WTC11 (cell line): Measurements from ENCODE around the gene PREX1. TPM values are rescaled to one million over a fixed set of nuclear protein-coding genes. Genes with fewer than 3 reads are reported as not detected.

ENCODE experiments used
- ATAC-seq: fragments of 200-7000 bp; cut with Tn5 transposase; 2 replicates; pipeline ENCODE4 v1.10.0; 2021; ENCODE audit warnings: mild to moderate bottlenecking, moderate library complexity
- CTCF ChIA-PET: fragments of 300-600 bp; sonication (Branson Sonifier 250); formaldehyde crosslinking; loops from one replicate; lab custom pipeline; 2021; ENCODE audit warnings: antibody characterized with exemption; lab: Charles Lee
- POLR2A ChIA-PET: fragments of 350-600 bp; sonication (Branson Sonifier 250); formaldehyde crosslinking; loops from one replicate; lab custom pipeline; 2021; ENCODE audit warnings: antibody characterized with exemption; lab: Charles Lee
- DNase-seq: peaks from one replicate; pipeline ENCODE4 v3.0.0; 2021; ENCODE audit warnings: low spot score
- H3K27ac Mint-ChIP-seq: 2 replicates; pipeline ENCODE4 v1.8.0; 2021; ENCODE audit warnings: mixed read lengths
- H3K27me3 Mint-ChIP-seq: 2 replicates; pipeline ENCODE4 v1.8.0; 2021; ENCODE audit warnings: low read depth, mild to moderate bottlenecking, moderate library complexity, mixed read lengths
- H3K36me3 Mint-ChIP-seq: 2 replicates; pipeline ENCODE4 v1.8.0; 2021; ENCODE audit warnings: mixed read lengths
- H3K4me1 Mint-ChIP-seq: 2 replicates; pipeline ENCODE4 v1.8.0; 2022; ENCODE audit warnings: mixed read lengths
- H3K4me3 Mint-ChIP-seq: 2 replicates; pipeline ENCODE4 v1.8.0; 2021; ENCODE audit warnings: mild to moderate bottlenecking, moderate library complexity, mixed read lengths
- H3K9me3 Mint-ChIP-seq: 2 replicates; pipeline ENCODE4 v1.8.0; 2021; ENCODE audit warnings: mixed read lengths
- ATF1 ChIP-seq: sonication (generic); formaldehyde crosslinking; IDR thresholded peaks from 2 replicates; pipeline ENCODE4 v1.8.1; 2023; ENCODE audit warnings: mild to moderate bottlenecking, moderate library complexity, missing genetic modification reagents
- FOXJ3 ChIP-seq: sonication (generic); formaldehyde crosslinking; IDR thresholded peaks from 2 replicates; pipeline ENCODE4 v1.9.0; 2021; ENCODE audit warnings: missing genetic modification reagents, mild to moderate bottlenecking, borderline replicate concordance
- FOXP1 ChIP-seq: sonication (generic); formaldehyde crosslinking; IDR thresholded peaks from 2 replicates; pipeline ENCODE4 v1.8.0; 2022; ENCODE audit warnings: missing genetic modification reagents, mild to moderate bottlenecking, moderate library complexity, borderline replicate concordance
- HMGA2 ChIP-seq: fragments of 250-450 bp; sonication (Bioruptor Pico); IDR thresholded peaks from 2 replicates; pipeline ENCODE4 v1.4.0; 2021; ENCODE audit warnings: mild to moderate bottlenecking, moderate library complexity
- MXD4 ChIP-seq: fragments of 250-450 bp; sonication (Bioruptor Pico); IDR thresholded peaks from 2 replicates; pipeline ENCODE4 v1.8.0; 2021; ENCODE audit warnings: mild to moderate bottlenecking, moderate library complexity, borderline replicate concordance
- SMAD3 ChIP-seq: sonication (generic); formaldehyde crosslinking; IDR thresholded peaks from 2 replicates; pipeline ENCODE4 v1.8.0; 2022; ENCODE audit warnings: missing genetic modification reagents, mild to moderate bottlenecking, borderline replicate concordance
- SP1 ChIP-seq: sonication (generic); formaldehyde crosslinking; conservative IDR thresholded peaks from 2 replicates; pipeline ENCODE4 v1.8.1; 2022; ENCODE audit warnings: missing genetic modification reagents
- TEAD1 ChIP-seq: sonication (generic); formaldehyde crosslinking; IDR thresholded peaks from 2 replicates; pipeline ENCODE4 v1.8.0; 2022; ENCODE audit warnings: mild to moderate bottlenecking, missing genetic modification reagents
- ZNF138 ChIP-seq: sonication (generic); formaldehyde crosslinking; conservative IDR thresholded peaks from 2 replicates; pipeline ENCODE4 v1.8.1; 2022; ENCODE audit warnings: mild to moderate bottlenecking, moderate library complexity, missing genetic modification reagents
- total RNA-seq: library from RNA; stranded (reverse); gene quantifications from 3 replicates; pipeline ENCODE4 v1.2.3, GENCODE V29; 2021
- TF ChIP-seq, protein P1 (sequence below): sonication (generic); formaldehyde crosslinking; IDR thresholded peaks from 2 replicates; pipeline ENCODE4 v1.8.1; 2023; ENCODE audit warnings: mild to moderate bottlenecking, missing genetic modification reagents, moderate library complexity
- TF ChIP-seq, protein P2 (sequence below): fragments of 250-450 bp; sonication (Bioruptor Pico); IDR thresholded peaks from 2 replicates; pipeline ENCODE4 v1.9.0; 2021; ENCODE audit warnings: moderate library complexity, mild to moderate bottlenecking, inconsistent platforms, borderline replicate concordance
- TF ChIP-seq, protein P3 (sequence below): sonication (generic); formaldehyde crosslinking; conservative IDR thresholded peaks from 2 replicates; pipeline ENCODE4 v1.8.1; 2022; ENCODE audit warnings: mild to moderate bottlenecking, missing genetic modification reagents
- TF ChIP-seq, protein P4 (sequence below): sonication (generic); formaldehyde crosslinking; IDR thresholded peaks from 2 replicates; pipeline ENCODE4 v1.8.1; 2022; ENCODE audit warnings: low read depth, mild to moderate bottlenecking, moderate library complexity, missing genetic modification reagents, borderline replicate concordance
- TF ChIP-seq, protein P5 (sequence below): fragments of 250-450 bp; sonication (Bioruptor Pico); IDR thresholded peaks from 2 replicates; pipeline ENCODE4 v1.8.0; 2021; ENCODE audit warnings: mild to moderate bottlenecking
- TF ChIP-seq, protein P6 (sequence below): sonication (generic); formaldehyde crosslinking; IDR thresholded peaks from 2 replicates; pipeline ENCODE4 v1.8.1; 2022; ENCODE audit warnings: low read depth, missing genetic modification reagents, borderline replicate concordance
- TF ChIP-seq, protein P7 (sequence below): sonication (generic); formaldehyde crosslinking; IDR thresholded peaks from 2 replicates; pipeline ENCODE4 v1.8.0; 2022; ENCODE audit warnings: mild to moderate bottlenecking, missing genetic modification reagents
- TF ChIP-seq, protein P8 (sequence below): sonication (generic); formaldehyde crosslinking; IDR thresholded peaks from 2 replicates; pipeline ENCODE4 v1.8.0; 2023; ENCODE audit warnings: missing genetic modification reagents, mild to moderate bottlenecking, borderline replicate concordance

Gene PREX1
- total RNA-seq, 1 experiment from 2014 or later, result 17.3 TPM

DNA sequence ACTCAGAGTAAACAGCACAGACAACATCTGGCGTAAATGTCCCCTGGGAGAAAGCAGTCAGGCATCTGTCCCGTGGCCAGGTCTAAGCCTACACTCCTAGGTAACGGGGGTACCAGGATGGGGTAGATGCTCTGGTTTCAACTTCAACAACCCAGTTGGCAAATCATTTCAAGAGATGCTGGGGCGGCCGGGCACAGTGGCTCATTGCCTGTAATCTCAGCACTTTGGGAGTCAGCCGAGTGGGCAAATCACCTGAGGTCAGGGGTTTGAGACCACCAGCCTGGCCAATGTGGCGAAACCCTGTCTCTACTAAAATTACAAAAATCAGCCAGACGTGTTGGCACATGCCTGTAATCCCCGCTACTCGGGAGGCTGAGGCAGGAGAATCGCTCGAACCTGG, 12.3 kb downstream of the PREX1 start:
- ChIA-PET CTCF (no interaction called here), POLR2A (no interaction called here)
- no peaks in the 10 kb centered on the region for H3K9me3 Mint-ChIP-seq
- H3K4me3 Mint-ChIP-seq, result no peak overlapping the region
- ATAC-seq (no peak), DNase-seq (no peak)
- H3K27me3 Mint-ChIP-seq, result no peaks in the 10 kb centered on the region
- H3K36me3 Mint-ChIP-seq, result no peaks in the 10 kb centered on the region
- TF ChIP-seq, protein P1, sequence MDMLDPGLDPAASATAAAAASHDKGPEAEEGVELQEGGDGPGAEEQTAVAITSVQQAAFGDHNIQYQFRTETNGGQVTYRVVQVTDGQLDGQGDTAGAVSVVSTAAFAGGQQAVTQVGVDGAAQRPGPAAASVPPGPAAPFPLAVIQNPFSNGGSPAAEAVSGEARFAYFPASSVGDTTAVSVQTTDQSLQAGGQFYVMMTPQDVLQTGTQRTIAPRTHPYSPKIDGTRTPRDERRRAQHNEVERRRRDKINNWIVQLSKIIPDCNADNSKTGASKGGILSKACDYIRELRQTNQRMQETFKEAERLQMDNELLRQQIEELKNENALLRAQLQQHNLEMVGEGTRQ (CRISPR knock-in tag), result no peak
- TF ChIP-seq, protein P2, sequence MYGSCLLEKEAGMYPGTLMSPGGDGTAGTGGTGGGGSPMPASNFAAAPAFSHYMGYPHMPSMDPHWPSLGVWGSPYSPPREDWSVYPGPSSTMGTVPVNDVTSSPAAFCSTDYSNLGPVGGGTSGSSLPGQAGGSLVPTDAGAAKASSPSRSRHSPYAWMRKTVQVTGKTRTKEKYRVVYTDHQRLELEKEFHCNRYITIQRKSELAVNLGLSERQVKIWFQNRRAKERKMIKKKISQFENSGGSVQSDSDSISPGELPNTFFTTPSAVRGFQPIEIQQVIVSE (CRISPR knock-in tag), result no peak
- TF ChIP-seq MXD4 (CRISPR knock-in tag) (no peak), SP1 (no peak), ZNF138 (CRISPR knock-in tag) (no peak), FOXP1 (CRISPR knock-in tag) (no peak), SMAD3 (CRISPR knock-in tag) (no peak), TEAD1 (CRISPR knock-in tag) (no peak), HMGA2 (CRISPR knock-in tag) (no peak)
- TF ChIP-seq, protein P3, sequence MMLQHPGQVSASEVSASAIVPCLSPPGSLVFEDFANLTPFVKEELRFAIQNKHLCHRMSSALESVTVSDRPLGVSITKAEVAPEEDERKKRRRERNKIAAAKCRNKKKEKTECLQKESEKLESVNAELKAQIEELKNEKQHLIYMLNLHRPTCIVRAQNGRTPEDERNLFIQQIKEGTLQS (CRISPR knock-in tag), result no peak
- TF ChIP-seq, protein P4, sequence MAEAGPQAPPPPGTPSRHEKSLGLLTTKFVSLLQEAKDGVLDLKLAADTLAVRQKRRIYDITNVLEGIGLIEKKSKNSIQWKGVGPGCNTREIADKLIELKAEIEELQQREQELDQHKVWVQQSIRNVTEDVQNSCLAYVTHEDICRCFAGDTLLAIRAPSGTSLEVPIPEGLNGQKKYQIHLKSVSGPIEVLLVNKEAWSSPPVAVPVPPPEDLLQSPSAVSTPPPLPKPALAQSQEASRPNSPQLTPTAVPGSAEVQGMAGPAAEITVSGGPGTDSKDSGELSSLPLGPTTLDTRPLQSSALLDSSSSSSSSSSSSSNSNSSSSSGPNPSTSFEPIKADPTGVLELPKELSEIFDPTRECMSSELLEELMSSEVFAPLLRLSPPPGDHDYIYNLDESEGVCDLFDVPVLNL (CRISPR knock-in tag), result no peak
- TF ChIP-seq, protein P5, sequence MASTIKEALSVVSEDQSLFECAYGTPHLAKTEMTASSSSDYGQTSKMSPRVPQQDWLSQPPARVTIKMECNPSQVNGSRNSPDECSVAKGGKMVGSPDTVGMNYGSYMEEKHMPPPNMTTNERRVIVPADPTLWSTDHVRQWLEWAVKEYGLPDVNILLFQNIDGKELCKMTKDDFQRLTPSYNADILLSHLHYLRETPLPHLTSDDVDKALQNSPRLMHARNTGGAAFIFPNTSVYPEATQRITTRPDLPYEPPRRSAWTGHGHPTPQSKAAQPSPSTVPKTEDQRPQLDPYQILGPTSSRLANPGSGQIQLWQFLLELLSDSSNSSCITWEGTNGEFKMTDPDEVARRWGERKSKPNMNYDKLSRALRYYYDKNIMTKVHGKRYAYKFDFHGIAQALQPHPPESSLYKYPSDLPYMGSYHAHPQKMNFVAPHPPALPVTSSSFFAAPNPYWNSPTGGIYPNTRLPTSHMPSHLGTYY, result no peak
- TF ChIP-seq, protein P6, sequence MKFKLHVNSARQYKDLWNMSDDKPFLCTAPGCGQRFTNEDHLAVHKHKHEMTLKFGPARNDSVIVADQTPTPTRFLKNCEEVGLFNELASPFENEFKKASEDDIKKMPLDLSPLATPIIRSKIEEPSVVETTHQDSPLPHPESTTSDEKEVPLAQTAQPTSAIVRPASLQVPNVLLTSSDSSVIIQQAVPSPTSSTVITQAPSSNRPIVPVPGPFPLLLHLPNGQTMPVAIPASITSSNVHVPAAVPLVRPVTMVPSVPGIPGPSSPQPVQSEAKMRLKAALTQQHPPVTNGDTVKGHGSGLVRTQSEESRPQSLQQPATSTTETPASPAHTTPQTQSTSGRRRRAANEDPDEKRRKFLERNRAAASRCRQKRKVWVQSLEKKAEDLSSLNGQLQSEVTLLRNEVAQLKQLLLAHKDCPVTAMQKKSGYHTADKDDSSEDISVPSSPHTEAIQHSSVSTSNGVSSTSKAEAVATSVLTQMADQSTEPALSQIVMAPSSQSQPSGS (CRISPR knock-in tag), result no peak
- TF ChIP-seq, protein P7, sequence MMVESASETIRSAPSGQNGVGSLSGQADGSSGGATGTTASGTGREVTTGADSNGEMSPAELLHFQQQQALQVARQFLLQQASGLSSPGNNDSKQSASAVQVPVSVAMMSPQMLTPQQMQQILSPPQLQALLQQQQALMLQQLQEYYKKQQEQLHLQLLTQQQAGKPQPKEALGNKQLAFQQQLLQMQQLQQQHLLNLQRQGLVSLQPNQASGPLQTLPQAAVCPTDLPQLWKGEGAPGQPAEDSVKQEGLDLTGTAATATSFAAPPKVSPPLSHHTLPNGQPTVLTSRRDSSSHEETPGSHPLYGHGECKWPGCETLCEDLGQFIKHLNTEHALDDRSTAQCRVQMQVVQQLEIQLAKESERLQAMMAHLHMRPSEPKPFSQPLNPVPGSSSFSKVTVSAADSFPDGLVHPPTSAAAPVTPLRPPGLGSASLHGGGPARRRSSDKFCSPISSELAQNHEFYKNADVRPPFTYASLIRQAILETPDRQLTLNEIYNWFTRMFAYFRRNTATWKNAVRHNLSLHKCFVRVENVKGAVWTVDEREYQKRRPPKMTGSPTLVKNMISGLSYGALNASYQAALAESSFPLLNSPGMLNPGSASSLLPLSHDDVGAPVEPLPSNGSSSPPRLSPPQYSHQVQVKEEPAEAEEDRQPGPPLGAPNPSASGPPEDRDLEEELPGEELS (CRISPR knock-in tag), result no peak
- H3K4me1 Mint-ChIP-seq, result peaks cover 28% of the 10 kb centered on the region
- H3K27ac Mint-ChIP-seq, result no peak overlapping the region

DNA sequence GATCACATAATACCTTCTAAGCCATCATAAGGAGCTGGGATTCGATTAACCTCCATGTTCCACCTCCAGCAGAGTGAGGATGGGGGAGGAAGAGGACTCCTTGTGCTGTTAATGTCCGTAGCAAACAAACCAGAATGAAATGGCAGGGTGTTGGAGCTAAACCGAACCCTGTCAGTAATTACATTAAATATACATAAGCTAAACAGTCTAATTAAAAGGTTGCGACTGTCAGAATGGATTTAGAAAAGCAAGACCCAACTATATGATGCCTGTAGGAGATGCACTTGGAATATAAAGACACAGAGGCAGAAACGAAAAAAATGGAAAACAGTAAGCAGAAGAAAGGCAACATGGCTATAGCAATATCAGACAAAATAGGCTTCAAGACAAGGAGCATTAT, 13.2 kb downstream of the PREX1 start:
- ChIA-PET CTCF (no interaction called here), POLR2A (no interaction called here)
- DNase-seq (no peak), ATAC-seq (no peak)
- H3K36me3 Mint-ChIP-seq, result no peaks in the 10 kb centered on the region
- no peak overlapping the region for H3K4me3 Mint-ChIP-seq
- H3K9me3 Mint-ChIP-seq, result no peaks in the 10 kb centered on the region
- H3K27me3 Mint-ChIP-seq, result no peaks in the 10 kb centered on the region
- peaks cover 20% of the 10 kb centered on the region for H3K4me1 Mint-ChIP-seq
- no peak overlapping the region for H3K27ac Mint-ChIP-seq
- TF ChIP-seq FOXJ3, result no peak
- TF ChIP-seq, protein P8, sequence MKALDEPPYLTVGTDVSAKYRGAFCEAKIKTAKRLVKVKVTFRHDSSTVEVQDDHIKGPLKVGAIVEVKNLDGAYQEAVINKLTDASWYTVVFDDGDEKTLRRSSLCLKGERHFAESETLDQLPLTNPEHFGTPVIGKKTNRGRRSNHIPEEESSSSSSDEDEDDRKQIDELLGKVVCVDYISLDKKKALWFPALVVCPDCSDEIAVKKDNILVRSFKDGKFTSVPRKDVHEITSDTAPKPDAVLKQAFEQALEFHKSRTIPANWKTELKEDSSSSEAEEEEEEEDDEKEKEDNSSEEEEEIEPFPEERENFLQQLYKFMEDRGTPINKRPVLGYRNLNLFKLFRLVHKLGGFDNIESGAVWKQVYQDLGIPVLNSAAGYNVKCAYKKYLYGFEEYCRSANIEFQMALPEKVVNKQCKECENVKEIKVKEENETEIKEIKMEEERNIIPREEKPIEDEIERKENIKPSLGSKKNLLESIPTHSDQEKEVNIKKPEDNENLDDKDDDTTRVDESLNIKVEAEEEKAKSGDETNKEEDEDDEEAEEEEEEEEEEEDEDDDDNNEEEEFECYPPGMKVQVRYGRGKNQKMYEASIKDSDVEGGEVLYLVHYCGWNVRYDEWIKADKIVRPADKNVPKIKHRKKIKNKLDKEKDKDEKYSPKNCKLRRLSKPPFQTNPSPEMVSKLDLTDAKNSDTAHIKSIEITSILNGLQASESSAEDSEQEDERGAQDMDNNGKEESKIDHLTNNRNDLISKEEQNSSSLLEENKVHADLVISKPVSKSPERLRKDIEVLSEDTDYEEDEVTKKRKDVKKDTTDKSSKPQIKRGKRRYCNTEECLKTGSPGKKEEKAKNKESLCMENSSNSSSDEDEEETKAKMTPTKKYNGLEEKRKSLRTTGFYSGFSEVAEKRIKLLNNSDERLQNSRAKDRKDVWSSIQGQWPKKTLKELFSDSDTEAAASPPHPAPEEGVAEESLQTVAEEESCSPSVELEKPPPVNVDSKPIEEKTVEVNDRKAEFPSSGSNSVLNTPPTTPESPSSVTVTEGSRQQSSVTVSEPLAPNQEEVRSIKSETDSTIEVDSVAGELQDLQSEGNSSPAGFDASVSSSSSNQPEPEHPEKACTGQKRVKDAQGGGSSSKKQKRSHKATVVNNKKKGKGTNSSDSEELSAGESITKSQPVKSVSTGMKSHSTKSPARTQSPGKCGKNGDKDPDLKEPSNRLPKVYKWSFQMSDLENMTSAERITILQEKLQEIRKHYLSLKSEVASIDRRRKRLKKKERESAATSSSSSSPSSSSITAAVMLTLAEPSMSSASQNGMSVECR (CRISPR knock-in tag), result no peak
- no peak for TF ChIP-seq ATF1
- TF ChIP-seq, protein P4 (CRISPR knock-in tag), result no peak
